Bronchial epithelial cell (primary cell): Measurements from ENCODE around the gene KCNN4. TPM values are rescaled to one million over a fixed set of nuclear protein-coding genes. Genes with fewer than 3 reads are reported as not detected.

Source experiments
- DNase-seq: peaks from one replicate; pipeline ENCODE4 v3.0.0-alpha.2; 2010; ENCODE audit warnings: low read depth
- FAIRE-seq: peaks from 2 replicates; lab custom pipeline; 2011; peaks lifted over from hg19 to GRCh38; lab: Jason Lieb, UNC
- H3K27me3 ChIP-seq: 2 replicates; pipeline ENCODE4 v1.5.1; 2011; ENCODE audit warnings: low read length; ENCODE audit not compliant: control insufficient read depth, insufficient read depth
- H3K36me3 ChIP-seq: 2 replicates; pipeline ENCODE4 v1.5.1; 2011; ENCODE audit warnings: low read length; ENCODE audit not compliant: control insufficient read depth, insufficient read depth
- H3K4me3 ChIP-seq: 2 replicates; pipeline ENCODE4 v1.5.1; 2011; ENCODE audit warnings: mild to moderate bottlenecking, low read depth, low read length, control low read depth
- CTCF ChIP-seq: IDR thresholded peaks from 2 replicates; pipeline ENCODE4 v1.5.1; 2011; ENCODE audit warnings: mild to moderate bottlenecking, moderate library complexity, low read length, control low read depth, inconsistent platforms; ENCODE audit not compliant: insufficient read depth, severe bottlenecking
- total RNA-seq: library from RNA; depleted of rRNA; stranded (reverse); fragments of >200 nt; gene quantifications from 2 replicates; pipeline ENCODE4 v1.2.1, GENCODE V29; 2014

Gene KCNN4
- total RNA-seq, 1 donor from 2014 or later = 9.7 TPM

- DNase-seq (no peak), FAIRE-seq (no peak)
- H3K36me3 ChIP-seq = no peaks in the 10 kb centered on the region
- TF ChIP-seq CTCF = no peak
- peaks cover 2% of the 10 kb centered on the region for H3K27me3 ChIP-seq
- no peak overlapping the region for H3K4me3 ChIP-seq
Observed at GRCh38 chr19:43720936-43721335, 59.8 kb downstream of the KCNN4 start.

- FAIRE-seq (no peak), DNase-seq (no peak)
- Histone ChIP-seq H3K4me3 (no peak overlapping the region), H3K36me3 (no peaks in the 10 kb centered on the region), H3K27me3 (peaks cover 2% of the 10 kb centered on the region)
- no peak for TF ChIP-seq CTCF
Observed at GRCh38 chr19:43719918-43720317, 60.9 kb downstream of the KCNN4 start.

GRCh38 chr19:43719378-43719868, 61.4 kb downstream of the KCNN4 start:
- no peak for FAIRE-seq
- no peak for TF ChIP-seq CTCF
- peaks cover 2% of the 10 kb centered on the region for H3K27me3 ChIP-seq
- DNase-seq = no peak
- H3K4me3 ChIP-seq = no peak overlapping the region
- H3K36me3 ChIP-seq = no peaks in the 10 kb centered on the region

GRCh38 chr19:43718627-43719377, 62.0 kb downstream of the KCNN4 start:
- no peak for DNase-seq
- Histone ChIP-seq H3K4me3 (no peak overlapping the region), H3K27me3 (peaks cover 2% of the 10 kb centered on the region), H3K36me3 (no peaks in the 10 kb centered on the region)
- no peak for FAIRE-seq
- no peak for TF ChIP-seq CTCF

Other genes with a start within 250 kb of the KCNN4 start
- gene ZNF575, start 247.8 kb downstream of the KCNN4 start, total RNA-seq = not detected in 2 replicates
- gene XRCC1, start 205.4 kb downstream of the KCNN4 start, total RNA-seq = 8.3 and 10.5 TPM in 2 replicates
- gene PINLYP, start 205.2 kb downstream of the KCNN4 start, total RNA-seq = 0.53 and 0.64 TPM in 2 replicates
- 15.9 and 19.5 TPM in 2 replicates for gene IRGQ, start 184.8 kb downstream of the KCNN4 start, total RNA-seq
- 9.5 and 10.5 TPM in 2 replicates for gene ZNF576, start 184.4 kb downstream of the KCNN4 start, total RNA-seq
- not detected in 2 replicates for gene SRRM5, start 168.9 kb downstream of the KCNN4 start, total RNA-seq
- 14.5 and 19.3 TPM in 2 replicates for gene ZNF428, start 161.3 kb downstream of the KCNN4 start, total RNA-seq
- 13.4 and 19.1 TPM in 2 replicates for gene CADM4, start 141.1 kb downstream of the KCNN4 start, total RNA-seq
- gene PLAUR, start 110.8 kb downstream of the KCNN4 start, total RNA-seq = 16.6 and 27.1 TPM in 2 replicates
- gene IRGC, start 64.9 kb downstream of the KCNN4 start, total RNA-seq = not detected in 2 replicates
- 4.0 and 4.7 TPM in 2 replicates for gene SMG9, start 26.0 kb downstream of the KCNN4 start, total RNA-seq
- gene LYPD5, start 21.5 kb upstream of the KCNN4 start, total RNA-seq = 0.38 and 0.53 TPM in 2 replicates
- gene ZNF283, start 46.3 kb upstream of the KCNN4 start, total RNA-seq = 9.1 and 12.4 TPM in 2 replicates
- 1.3 and 2.0 TPM in 2 replicates for gene ZNF404, start 103.0 kb upstream of the KCNN4 start, total RNA-seq
- 11.8 and 13.7 TPM in 2 replicates for gene ZNF45, start 154.3 kb upstream of the KCNN4 start, total RNA-seq
- gene ZNF221, start 170.3 kb upstream of the KCNN4 start, total RNA-seq = 4.7 and 6.1 TPM in 2 replicates
- 8.6 and 9.7 TPM in 2 replicates for gene ZNF155, start 203.2 kb upstream of the KCNN4 start, total RNA-seq
- gene ZNF230, start 222.0 kb upstream of the KCNN4 start, total RNA-seq = 3.9 and 4.0 TPM in 2 replicates
- gene ZNF222, start 244.4 kb upstream of the KCNN4 start, total RNA-seq = 8.2 and 8.7 TPM in 2 replicates